ENCODE data around the gene DYNC1H1.

- TF ChIP-seq EZH2phosphoT487 (IDR thresholded peaks at IDR 0.05; ENCODE audit: borderline replicate concordance, low read depth, low read length) (no peak), CTCF (conservative IDR thresholded peaks at IDR 0.05; ENCODE audit: low read length) (no peak)
Observed at GRCh38 chr14:101929946-101930345, 34.4 kb upstream of the DYNC1H1 start.

Data from OCI-LY7 (cell line).